HG02642 (cell line): ENCODE data around the gene TMPRSS5.

Source experiments
- ATAC-seq: cut with Tn5 transposase; IDR thresholded peaks from one replicate; pipeline ENCODE4 v1.9.1; 2021; ENCODE audit warnings: mild to moderate bottlenecking; ENCODE audit not compliant: unreplicated experiment, poor library complexity

TMPRSS5 gene

DNA sequence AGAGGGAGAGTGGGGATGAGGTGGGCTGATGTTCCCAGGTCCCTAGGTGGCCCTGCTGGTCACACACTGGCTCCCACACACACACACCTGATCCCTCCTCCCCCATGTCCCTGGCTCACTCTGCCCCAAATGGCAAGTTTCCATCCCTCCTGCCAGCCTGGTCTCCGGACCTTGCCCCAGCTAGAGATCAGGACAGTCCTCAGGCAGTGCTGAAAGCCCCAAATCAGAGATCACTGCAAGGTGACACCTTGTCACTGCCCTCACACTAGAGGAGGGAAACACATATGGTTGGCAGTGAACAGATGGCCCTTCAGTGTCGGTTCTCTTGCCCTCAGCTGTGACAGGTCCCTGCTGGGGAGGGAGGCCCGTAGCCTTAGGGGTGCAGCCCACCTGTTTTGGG, 7.6 kb downstream of the TMPRSS5 start:
- ATAC-seq, result no peak

DNA sequence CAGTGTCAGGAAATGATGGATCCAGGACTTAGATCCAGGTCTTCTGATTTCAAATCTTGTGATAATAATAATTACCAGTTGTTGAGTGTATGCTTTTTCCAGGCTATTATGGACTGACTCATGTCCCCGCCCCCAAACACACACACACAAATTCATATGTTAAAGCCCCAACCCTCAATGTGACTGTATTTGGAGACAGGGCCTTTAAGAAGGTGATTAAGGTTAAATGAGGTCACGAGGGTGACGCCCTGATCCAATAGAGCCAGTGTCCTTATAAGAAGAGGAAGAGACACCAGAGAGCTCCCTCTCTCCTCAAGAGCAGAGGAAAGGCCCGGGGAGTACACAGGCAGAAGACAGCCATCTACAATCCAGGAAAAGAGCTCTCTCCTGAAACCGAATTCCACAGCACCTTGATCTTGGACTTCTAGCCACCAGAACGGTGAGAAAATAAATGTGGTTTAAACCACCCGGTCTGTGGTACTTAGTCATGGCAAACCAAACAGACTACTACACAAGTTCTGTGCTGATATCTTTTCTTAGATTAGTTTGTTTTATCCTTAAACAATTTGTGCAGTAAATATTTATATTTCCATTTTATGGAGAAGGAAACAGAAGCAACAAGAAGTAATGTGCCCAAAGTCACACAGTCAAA, 8.2 kb downstream of the TMPRSS5 start:
- no peak for ATAC-seq

DNA sequence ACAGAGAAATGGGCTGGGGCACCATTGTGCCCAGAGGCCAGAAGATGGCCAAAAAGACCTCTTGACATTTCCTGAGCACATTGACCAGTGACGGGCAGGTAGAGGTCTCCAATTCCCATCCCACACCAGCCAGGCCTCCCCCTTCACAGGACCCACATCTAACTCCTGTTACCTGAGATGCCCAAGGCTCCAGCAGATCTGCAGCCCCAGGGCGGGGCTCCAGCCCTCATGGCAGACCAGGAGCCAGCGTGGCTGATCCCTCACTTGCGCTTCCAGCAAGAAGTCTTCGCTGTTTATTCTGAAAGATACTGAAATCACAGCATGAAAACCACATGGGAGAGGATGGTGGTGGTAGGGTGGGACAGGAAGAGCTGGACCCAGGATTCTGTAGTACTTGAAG, 9.0 kb downstream of the TMPRSS5 start:
- no peak for ATAC-seq

DNA sequence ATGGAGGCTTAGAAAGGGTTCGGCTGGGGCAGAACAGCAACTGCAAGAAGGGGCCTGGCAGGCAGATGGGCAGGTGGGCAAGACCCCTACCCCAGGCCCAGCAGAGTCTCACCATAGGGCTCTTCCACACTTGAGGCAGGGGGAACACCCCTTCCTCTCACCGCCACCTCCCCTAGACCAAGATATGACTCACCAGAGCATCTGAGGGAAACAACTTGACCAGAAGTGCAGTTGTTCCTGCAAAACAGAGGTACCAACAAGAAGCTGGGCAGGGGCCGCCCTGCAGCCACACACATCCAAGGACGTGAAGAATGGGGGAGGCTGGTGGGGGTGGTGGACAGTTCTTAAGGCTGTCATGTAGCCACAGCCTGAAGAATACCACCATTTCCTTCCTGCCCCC, 10.9 kb downstream of the TMPRSS5 start:
- ATAC-seq, result no peak

DNA sequence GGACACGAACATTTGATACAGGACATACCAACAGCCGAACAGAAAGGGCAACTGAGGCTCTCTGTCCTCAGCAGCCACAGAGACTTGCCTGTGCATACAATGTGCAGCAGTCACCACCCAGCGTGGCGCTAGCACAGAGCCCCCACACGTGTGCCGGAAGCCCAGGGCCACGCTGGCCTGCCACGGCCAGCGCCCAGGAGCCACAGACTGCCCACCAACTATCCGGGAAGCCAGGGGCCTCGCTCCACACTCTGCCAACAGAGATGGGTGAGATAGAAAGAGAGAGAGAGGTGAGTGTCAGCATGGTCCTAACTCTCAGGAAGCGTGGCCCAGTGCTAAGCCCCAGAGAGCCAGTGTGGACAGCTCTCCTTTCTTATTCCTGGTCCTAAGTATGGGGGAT, 11.7 kb downstream of the TMPRSS5 start:
- ATAC-seq, result no peak

DNA sequence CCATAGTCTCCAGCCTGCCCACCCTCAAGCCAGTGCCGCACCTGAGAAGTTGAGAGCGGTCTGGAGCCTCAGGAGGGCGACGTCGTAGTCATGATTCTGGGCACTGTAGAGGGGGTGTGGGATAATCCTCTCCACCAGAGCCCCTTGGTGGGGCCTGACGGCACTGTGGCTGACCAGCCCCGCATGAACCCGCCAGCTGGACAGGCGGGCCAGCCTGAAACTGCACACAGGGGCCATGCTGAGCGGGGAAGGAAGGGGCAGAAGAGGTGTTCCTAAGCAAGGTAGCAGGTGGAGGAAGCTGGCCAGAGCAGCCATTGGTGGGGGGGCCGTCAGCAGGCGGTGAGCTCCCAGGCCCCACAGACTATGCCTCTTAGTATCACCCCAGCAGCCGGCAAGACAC, 13.1 kb downstream of the TMPRSS5 start:
- no peak for ATAC-seq

DNA sequence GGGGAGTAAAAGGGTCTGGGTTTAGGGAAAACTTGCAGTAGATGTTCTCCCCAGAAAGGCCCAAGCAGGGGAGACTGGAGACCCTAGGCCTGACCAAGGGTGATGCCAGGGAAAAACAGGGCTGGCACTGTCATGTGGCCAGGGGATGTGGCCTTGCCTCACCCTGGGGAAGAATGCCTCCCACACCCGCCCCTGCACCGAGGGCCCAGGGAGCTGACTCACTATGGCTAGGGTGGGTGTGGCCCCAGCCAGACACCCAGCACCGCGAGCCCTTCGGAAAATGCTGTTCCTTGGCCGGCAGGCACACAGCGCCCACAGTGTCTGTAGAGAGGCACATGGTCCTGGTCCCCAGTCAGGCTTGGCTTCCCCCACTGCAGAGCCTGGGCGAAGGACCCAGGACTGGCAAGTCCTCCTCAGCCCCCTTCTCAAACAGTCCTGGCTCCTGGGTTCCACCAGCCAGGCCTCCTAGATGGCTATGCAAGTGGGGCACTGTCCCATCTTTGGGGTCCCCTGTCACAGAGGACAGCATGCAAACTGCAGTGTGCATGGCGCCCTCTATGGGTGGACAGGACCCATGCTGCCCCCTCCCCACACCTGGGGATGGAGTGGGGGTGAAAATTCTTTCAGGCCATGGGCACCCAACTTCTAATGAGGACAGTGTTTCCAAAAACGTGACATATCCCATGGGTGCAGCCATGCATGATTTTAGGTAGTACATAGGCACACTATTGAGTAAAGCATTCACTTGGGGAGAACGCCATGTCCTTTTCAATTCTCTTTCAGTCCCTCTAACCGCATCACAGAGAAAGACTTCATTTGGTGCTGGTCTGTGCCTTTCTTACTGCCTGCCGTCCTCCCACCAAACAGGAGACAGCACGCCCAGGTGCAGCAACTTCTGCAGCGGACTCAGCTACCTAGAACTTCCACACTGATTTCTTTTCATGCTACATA, 15.2 kb downstream of the TMPRSS5 start:
- ATAC-seq, result no peak

DNA sequence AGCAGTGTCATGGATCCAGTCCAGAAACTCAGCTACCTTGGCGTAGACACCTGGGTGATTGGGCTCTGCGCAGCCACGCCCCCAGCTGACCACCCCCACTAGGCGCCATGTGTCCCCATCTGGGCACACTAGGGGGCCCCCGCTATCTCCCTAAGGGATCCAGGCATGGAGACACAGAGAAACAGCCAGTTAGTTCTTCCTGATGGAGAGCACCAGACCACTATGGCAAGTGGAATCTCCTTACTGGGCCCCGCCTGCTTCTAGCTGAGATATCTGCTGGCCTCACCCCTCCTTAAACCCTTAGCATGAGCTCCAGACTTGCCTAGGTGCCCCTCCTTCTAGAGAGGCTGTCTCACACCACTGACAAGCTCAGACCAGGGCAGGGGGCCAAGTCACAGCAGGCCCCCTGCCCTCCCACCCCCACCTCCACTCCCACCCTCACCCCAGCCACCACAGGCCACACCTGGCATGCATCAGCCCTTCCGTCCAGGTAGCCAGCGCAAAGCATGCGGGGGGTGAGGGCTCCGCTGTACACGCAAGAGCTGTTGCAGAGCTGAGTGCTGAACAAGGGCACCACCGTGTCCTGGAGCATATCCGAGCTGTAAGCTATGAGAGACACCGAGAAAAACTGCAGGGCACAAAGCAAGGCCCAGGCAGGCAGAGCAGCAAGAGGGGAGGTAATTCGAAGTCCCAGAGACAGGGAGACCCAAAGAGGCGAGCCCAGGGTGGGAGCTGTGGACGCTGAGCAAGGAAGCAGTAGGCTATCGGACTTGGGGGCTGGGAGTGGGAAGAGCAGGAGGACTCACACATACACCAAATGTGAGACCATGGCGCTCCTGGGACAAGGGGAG, 16.1 kb downstream of the TMPRSS5 start:
- ATAC-seq, result no peak

DNA sequence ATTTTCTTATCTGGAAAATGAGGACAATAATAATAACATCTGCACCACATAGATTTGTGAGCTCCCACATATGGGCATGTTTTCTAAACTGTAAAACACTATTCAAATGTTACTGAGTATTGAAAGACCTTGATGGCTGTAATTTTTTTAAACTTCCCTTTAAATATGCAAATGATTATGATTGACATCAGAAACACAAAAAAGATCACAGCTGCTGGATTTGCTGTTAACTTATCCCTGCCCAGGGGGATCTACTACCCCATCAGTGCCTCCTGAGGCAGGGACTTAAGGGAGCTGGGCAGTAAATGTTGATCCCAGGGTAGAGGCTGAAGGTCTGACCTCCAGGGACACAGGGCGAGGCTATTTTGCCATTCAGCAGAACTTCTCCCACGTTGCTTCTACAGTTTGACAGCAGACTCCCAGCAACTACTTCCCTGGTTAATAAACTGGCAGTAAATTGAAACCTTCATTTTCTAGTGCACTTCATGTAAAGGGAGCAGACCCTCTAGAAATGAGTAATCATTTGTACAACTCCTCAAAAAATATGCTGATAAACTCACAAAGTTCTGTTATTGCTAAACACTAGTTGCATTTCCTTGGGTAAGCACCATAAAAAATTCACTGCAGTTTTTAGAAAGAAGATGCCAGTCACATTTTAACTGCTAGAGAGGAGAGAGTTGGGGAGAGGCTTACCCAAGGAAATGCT, 20.3 kb downstream of the TMPRSS5 start:
- ATAC-seq, result no peak

DNA sequence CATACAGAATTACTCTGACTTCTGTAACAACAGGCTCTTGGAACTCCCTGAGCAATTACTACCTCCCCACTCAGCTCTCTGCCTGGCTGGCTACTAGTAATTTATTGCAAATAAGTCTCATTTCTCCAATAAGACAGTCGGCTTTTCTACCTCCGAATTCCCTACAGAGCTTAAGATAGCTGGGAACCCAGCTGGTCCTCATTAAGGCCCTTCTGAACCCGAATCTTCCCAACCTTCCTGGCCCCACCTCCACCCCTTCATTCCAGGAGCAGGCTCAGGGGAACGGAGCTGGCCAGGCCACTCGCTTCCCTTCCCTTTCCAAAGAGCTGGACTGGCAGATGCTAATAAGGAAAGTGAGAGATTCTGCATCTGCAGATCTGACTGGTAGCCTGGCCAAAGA, 21.6 kb downstream of the TMPRSS5 start:
- ATAC-seq, result no peak

DNA sequence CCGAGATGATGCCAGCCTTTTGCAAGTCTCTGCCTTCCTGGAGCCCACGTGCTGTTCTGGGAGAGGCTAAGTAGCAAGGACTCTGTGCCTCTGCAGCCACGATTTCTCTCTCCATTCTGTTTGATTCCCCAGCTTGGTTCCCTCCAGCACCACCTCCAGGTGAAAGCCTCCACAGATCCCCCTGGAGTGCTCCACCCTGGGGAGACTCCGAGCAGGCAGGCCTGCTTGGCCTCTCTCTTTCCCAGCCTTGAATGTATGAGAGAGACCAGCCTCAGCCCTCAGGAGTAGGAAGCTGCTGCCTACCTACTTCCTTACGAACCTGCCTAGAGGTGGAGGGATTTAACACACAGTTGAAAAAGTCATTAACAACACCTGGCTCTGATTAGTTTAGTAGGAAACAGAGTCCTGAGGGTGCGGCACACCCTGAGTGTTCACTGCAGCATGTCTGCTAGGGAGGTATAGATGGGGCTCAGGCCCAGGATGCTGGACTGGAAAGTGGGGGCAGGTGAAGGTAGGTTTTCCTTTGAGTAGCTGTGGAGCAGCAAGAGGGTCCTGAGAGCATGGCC, 22.5 kb downstream of the TMPRSS5 start:
- no peak for ATAC-seq

DNA sequence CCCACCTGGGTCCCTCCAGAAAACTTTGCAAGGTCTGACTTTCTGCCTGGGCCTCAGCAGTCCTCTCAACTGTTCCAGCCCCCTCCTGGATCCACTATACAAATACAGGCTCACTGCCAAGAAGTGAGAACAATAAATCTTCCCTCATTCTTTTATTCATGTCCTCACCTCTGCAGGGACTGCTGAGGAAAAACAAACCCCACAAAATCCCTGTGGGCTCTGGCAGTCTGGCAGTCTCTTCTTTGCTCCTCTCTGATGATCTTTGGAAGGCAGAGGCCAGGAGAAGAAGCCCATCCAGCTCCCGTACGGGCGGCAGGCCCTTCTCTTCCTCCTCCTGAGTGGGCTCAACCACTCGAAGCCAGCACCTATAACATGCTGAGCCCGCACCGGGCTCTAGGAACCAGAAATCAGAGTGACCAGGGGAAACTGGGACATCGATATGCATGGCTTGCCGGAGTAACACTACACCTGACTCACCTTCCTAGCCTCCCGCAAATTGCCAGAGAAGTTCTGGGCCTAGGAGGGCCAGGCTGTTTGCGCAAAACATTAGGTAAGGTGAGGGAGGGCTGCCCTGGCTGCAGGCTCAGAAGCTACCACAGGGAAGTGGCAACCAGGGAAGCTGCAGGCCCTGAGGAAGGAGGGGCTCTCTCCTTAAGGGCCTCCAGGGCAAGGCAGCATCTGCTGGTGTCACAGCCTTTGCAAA, 24.2 kb downstream of the TMPRSS5 start:
- no peak for ATAC-seq

DNA sequence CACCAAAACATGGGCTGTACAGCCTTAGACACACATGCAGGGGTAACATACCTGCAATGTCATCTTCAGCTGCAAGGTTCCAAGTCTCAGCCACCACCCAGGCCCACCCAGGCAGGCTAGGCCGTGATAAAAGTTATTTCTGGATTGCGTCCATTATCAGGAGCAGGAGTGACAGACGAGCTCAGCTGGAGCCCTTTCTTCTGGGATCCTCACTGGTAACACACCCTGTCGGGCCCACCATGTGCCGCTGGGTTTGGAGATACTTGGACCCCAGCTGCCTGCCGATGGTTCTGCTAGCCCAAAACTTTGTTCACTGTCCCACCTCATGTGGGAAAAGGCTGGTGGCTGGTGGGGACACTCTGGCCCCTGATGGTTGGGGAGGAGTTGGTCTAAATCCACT, 24.8 kb downstream of the TMPRSS5 start:
- ATAC-seq, result no peak

DNA sequence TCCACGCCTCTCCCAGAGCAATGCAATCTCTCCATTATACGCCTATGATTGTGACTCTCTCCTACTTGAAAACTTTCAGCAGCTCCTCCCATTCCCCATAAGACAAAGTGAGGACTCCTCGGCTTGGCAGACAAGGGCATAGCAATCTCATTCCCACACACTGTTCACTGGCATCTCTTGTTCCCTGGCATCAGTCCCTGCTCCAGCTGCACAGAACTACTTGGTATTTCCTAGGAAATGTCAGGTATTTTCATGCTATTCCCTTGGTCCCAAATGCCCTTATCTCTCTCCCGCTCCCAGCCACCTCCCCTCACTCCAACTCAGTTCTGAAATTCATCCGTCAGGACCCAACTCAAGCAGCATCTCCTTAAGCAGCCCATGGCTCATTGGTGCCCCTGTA, 28.4 kb downstream of the TMPRSS5 start:
- ATAC-seq, result no peak

DNA sequence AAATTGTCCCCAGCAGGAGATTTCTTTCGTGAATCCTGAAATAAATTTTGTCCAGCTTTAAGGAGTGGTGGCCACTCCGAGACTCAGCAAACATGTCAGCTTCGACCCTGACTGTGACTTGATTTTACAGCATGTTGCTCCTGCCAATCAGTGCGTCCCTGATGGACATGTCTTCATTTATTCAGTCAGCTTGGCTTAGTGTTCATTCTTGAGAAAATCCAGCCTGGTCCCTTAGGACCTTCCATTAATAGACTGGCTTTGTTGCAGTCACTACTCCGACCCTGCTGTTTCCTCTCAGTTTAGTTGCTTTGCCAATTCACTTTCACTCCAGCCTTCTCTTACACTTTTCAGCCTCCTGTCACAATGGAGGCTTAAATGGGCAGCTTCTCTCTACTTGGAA, 30.5 kb downstream of the TMPRSS5 start:
- no peak for ATAC-seq

DNA sequence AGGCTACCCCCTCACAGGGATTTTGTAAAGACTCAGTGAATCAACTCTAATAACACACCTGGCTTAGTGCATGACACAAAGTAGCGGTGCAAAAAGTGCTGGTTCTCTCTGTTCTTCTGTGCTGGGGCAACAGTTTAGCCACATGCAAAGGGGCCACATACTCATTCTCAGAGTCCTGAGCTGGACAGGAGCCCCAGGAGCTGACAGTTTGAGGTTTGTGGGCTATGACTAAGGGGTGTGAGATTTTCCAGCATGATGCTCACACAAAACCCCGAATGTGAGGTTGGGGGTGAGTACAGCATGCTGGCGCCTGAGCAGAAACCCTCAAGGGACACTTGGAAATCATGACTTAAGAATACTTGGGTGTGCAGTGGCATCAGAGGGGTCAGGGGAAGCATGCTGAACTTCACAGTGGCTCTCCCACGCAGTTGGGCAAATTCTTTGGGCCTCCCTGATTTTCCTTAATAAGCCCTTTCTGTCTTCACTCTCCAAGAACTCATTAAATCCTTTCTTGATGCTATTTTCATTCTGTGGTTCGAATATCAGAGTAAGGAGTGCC, 31.0 kb downstream of the TMPRSS5 start:
- ATAC-seq, result peak; percentile 86

DNA sequence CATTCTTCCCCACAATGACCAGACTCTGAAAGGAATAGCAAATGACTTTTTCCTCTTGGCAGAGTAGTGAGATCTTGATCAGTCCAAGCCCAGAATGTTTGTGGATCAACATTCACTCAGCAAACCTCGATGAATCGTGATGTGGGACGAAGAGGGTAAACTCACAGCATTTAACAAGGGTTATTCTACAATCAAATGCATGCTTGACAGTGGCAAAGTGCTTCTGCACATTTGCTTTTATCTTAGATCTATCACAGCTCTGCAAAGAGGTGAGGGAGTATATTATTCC, 31.8 kb downstream of the TMPRSS5 start:
- ATAC-seq, result no peak

DNA sequence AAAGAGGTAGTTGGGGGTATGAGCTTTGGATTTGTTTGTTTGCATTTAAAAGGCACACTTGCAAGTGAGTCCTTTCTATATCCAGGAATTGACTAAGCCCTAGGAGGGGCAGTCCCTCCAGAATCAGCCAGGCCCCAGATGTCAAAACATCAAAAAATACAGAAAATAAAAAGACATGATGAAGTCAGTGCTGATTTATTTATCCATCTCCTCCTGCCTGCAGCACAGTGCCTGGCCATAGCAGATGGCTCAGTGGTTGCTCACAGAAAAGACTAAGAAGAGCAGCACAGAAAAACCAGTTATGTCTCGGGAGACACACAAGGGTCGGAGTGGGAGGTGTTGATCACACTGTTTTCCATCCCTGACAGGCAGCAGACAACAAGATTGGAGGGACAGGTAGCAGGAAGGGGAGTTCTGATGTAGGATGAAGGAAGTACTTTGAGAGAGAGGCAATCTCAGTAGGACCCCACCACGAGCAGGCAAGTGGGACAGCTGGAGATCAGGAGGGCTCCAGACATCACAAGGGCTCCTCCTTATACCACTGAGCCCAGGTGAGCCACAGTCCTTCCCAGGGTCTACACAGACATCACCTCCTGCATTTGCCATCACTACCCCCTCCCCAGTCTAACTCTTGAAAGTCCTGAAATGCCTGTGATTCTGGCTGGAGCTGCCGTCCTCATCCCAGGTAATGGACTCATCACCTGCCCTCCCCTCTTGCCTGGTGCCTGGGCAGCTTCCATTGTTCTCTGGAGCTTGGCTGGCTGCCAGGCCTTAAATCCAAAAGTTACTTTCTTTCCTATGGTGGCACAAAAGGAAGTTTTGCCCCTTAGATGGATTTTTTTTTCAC, 32.3 kb downstream of the TMPRSS5 start:
- no peak for ATAC-seq
